ENCODE data around the gene HOXC9.

HOXC9 gene

DNA sequence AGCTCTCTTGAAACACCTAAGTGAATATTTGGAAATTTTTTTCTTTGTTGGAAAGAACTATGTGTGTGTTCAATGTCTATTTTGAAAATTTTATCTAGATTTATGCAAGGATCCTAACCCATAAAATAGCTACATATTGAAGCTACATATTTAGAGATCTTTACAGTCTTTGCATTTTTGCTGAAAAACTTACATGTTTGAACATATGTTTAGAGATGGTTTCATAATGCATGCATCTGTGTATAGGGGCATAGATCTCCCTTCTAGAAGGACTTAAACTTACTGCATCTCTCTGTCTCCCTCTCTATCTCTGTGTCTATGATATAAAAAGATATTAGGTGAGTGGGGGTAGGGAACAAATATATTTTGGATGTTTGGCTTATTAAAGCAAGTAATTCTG lies 45.4 kb downstream of the HOXC9 start:
- H3K4me3 ChIP-seq (ENCODE audit: low read depth, low read length): no peak overlapping the region
- TF ChIP-seq POLR2A (IDR thresholded peaks at IDR 0.05; ENCODE audit: extremely low read depth, insufficient read length) (no peak), CTCF (IDR thresholded peaks at IDR 0.05; ENCODE audit: low read depth, low read length) (no peak)
- DNase-seq (ENCODE audit: low read depth): no peak

GRCh38 chr12:54045868-54046521 lies 46.0 kb downstream of the HOXC9 start:
- H3K4me3 ChIP-seq (ENCODE audit: low read depth, low read length): no peak overlapping the region
- no peak for DNase-seq (ENCODE audit: low read depth)
- TF ChIP-seq CTCF (IDR thresholded peaks at IDR 0.05; ENCODE audit: low read depth, low read length): no peak
- TF ChIP-seq, protein P1, sequence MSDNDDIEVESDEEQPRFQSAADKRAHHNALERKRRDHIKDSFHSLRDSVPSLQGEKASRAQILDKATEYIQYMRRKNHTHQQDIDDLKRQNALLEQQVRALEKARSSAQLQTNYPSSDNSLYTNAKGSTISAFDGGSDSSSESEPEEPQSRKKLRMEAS (IDR thresholded peaks at IDR 0.05; ENCODE audit: low read depth, low read length): no peak
- no peak for TF ChIP-seq MYC (IDR thresholded peaks at IDR 0.05; ENCODE audit: low read depth, low read length)
- no peak for TF ChIP-seq POLR2A (IDR thresholded peaks at IDR 0.05; ENCODE audit: extremely low read depth, insufficient read length)

DNA sequence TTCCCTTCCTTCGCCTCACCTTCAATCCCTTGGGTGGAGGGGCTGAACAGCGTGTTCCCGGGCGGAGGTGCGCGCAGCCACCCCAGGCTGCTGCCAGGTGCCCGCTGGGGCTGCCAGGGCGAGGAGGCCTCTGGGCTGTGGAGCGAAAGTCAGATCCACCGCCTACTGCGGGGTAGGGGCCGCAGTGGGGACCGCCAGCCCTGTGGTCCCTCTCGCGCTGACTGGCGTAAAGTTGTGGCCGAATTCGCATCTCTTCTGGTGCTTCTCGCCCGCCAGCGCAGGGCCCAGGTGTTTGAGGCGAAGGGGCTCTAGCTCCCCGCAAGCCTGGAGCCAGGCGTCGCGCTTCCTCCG lies 46.8 kb downstream of the HOXC9 start:
- no peak for DNase-seq (ENCODE audit: low read depth)
- no peak overlapping the region for H3K4me3 ChIP-seq (ENCODE audit: low read depth, low read length)
- no peak for TF ChIP-seq MYC (IDR thresholded peaks at IDR 0.05; ENCODE audit: low read depth, low read length)
- TF ChIP-seq, protein P1 (IDR thresholded peaks at IDR 0.05; ENCODE audit: low read depth, low read length): no peak
- TF ChIP-seq POLR2A (IDR thresholded peaks at IDR 0.05; ENCODE audit: extremely low read depth, insufficient read length): no peak
- no peak for TF ChIP-seq CTCF (IDR thresholded peaks at IDR 0.05; ENCODE audit: low read depth, low read length)

DNA sequence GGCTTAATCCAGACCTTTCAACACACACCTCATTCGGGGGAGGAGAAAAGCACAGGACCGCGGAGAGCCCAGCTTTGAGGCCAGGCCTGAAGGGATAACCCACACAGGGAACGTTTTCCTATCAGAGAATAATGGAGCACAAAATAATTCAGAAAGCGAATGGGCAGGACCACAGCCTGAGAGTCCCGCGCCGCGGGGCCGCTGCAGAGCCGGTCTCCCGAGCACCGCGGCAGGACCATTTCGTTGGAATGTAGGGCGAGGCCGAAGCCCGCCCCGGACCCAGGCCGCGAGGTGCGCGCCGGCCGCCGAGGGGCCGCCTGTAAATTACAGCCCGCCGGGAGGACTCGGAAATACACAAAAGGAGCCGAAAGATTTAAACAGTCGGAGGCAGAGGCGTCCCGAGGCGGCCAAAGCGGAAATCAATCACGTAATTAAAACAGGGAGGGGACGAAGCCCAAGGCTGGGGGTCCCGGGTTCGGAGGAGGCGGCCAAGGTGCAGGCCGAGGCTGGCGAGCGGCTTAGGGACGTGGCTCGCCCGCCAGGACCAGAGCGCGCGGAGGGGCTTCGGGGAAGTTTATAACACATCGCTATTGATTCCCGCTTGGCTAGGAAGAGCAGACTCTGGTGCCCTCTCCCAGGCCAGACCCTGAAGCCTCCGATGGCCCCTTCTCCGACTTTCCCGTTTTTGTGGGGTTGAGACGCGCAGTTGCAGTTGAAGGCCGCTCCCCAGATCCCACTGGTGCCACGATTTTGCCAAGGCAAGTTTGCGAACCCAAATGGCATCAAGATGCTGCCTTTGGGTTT lies 47.4 kb downstream of the HOXC9 start:
- H3K4me3 ChIP-seq (ENCODE audit: low read depth, low read length): no peak overlapping the region
- TF ChIP-seq CTCF (IDR thresholded peaks at IDR 0.05; ENCODE audit: low read depth, low read length): no peak
- TF ChIP-seq POLR2A (IDR thresholded peaks at IDR 0.05; ENCODE audit: extremely low read depth, insufficient read length): no peak
- no peak for TF ChIP-seq MYC (IDR thresholded peaks at IDR 0.05; ENCODE audit: low read depth, low read length)
- TF ChIP-seq, protein P1 (IDR thresholded peaks at IDR 0.05; ENCODE audit: low read depth, low read length): no peak
- DNase-seq (ENCODE audit: low read depth): no peak

- no peak for TF ChIP-seq POLR2A (IDR thresholded peaks at IDR 0.05; ENCODE audit: extremely low read depth, insufficient read length)
- no peak for TF ChIP-seq CTCF (IDR thresholded peaks at IDR 0.05; ENCODE audit: low read depth, low read length)
- no peak for TF ChIP-seq MYC (IDR thresholded peaks at IDR 0.05; ENCODE audit: low read depth, low read length)
- TF ChIP-seq, protein P1 (IDR thresholded peaks at IDR 0.05; ENCODE audit: low read depth, low read length): no peak
- H3K4me3 ChIP-seq (ENCODE audit: low read depth, low read length): no peak overlapping the region
- no peak for DNase-seq (ENCODE audit: low read depth)
These were observed 48.0 kb downstream of the HOXC9 start for GRCh38 chr12:54047964-54048303.
